22Rv1 (cell line): ENCODE measurements around the gene BEND5.

Experiments used
- H3K27ac ChIP-seq: fragments of 450-650 bp; 2 replicates; pipeline ENCODE4 v1.5.1; 2017
- ZFX ChIP-seq: fragments of 450-650 bp; IDR thresholded peaks from 2 replicates; pipeline ENCODE4 v1.6.1; 2017; ENCODE audit warnings: antibody characterized with exemption, borderline replicate concordance
- TF ChIP-seq, protein P1 (sequence below): fragments of 450-650 bp; IDR thresholded peaks from 2 replicates; pipeline ENCODE4 v1.5.1; 2017; ENCODE audit warnings: mild to moderate bottlenecking

Gene BEND5

DNA sequence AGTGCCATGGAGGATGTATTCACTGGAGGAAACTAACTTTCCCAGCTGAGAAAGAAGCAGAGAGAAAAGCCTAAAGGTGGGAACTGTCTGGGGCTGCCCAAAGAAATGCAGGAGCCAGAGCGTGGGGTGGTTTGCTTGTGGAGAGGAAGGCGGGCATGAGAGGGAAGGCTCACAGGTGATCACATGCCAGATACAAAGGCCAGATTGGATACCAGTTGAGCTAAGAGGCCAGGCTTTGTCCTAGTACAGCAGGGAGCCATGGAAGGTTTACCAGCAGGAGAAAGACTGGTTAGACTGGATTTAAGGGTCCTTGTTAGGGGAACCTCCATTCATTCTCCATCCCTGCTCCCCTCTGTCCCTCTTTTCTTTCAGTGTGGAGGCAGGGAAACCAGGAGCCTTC, 66.4 kb downstream of the BEND5 start:
- H3K27ac ChIP-seq: no peak overlapping the region
- no peak for TF ChIP-seq ZFX
- TF ChIP-seq, protein P1, sequence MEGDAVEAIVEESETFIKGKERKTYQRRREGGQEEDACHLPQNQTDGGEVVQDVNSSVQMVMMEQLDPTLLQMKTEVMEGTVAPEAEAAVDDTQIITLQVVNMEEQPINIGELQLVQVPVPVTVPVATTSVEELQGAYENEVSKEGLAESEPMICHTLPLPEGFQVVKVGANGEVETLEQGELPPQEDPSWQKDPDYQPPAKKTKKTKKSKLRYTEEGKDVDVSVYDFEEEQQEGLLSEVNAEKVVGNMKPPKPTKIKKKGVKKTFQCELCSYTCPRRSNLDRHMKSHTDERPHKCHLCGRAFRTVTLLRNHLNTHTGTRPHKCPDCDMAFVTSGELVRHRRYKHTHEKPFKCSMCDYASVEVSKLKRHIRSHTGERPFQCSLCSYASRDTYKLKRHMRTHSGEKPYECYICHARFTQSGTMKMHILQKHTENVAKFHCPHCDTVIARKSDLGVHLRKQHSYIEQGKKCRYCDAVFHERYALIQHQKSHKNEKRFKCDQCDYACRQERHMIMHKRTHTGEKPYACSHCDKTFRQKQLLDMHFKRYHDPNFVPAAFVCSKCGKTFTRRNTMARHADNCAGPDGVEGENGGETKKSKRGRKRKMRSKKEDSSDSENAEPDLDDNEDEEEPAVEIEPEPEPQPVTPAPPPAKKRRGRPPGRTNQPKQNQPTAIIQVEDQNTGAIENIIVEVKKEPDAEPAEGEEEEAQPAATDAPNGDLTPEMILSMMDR: no peak

GRCh38 chr1:48704736-48705135, 72.0 kb downstream of the BEND5 start:
- H3K27ac ChIP-seq: no peak overlapping the region
- TF ChIP-seq, protein P1: no peak
- no peak for TF ChIP-seq ZFX

DNA sequence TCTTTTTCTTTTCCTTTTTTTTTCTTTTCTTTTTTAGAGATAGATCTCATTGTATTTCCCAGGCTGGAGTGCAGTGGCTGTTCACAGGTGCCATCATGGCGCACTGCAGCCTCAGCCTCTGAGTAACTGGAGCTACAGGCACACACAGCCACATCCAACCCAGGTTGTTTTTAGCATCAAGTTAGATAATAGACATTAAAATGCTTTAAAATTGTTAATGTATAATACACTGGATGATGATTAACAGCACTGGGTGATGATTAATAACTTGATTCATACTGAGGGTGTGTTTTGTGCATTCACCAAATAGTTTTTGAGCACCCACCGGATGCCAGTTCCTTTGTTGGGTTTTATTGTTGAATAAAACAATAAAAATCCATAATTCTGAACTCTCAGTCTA, 75.2 kb downstream of the BEND5 start:
- no peak for TF ChIP-seq ZFX
- TF ChIP-seq, protein P1: no peak
- H3K27ac ChIP-seq: no peak overlapping the region

GRCh38 chr1:48697066-48697707, 79.5 kb downstream of the BEND5 start:
- no peak overlapping the region for H3K27ac ChIP-seq
- no peak for TF ChIP-seq ZFX
- TF ChIP-seq, protein P1: peak; percentile 91

GRCh38 chr1:48695161-48695560, 81.5 kb downstream of the BEND5 start:
- H3K27ac ChIP-seq: no peak overlapping the region
- TF ChIP-seq, protein P1: no peak
- no peak for TF ChIP-seq ZFX

GRCh38 chr1:48693674-48694320, 82.9 kb downstream of the BEND5 start:
- no peak for TF ChIP-seq ZFX
- TF ChIP-seq, protein P1: no peak
- H3K27ac ChIP-seq: no peak overlapping the region

DNA sequence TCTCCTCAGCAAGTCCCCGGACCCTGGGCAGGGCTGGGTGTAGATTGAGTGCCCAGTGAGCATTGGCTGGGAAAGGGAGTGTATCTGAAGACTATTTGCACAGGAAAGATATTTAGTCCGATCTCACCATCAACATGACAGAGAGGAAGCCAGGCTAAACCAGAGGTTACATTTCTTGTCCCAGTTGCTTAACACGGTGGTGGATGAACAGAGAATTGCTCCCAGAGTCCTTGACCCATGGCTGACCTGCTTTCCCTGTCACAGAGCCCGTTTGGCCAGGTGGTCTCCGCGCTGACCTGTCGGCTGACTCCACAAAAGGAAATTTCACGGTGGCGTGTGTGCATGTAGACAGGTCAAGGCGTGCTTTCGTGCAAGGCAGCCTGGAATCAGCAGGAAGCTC, 83.5 kb downstream of the BEND5 start:
- TF ChIP-seq ZFX: no peak
- TF ChIP-seq, protein P1: no peak
- H3K27ac ChIP-seq: no peak overlapping the region
